Thyroid gland (tissue), 4 donors: ENCODE measurements around the gene DLG2.

Source experiments
- CTCF ChIP-seq, 6 experiments: fragments of 200-600 bp in 3 of 6; fragments of 450-650 bp in 3 of 6; sonication (generic) in 3 of 6; IDR thresholded peaks; one replicate each; pipeline ENCODE4 v1.5.1; 2016 to 2019; ENCODE audit warnings: antibody characterized with exemption in 6 of 6, mild to moderate bottlenecking in 2 of 6, inconsistent platforms in 1 of 6, moderate library complexity in 1 of 6
- POLR2A ChIP-seq, 2 donors: fragments of 450-650 bp; IDR thresholded peaks; one replicate each; pipeline ENCODE4 v1.6.1; 2017; ENCODE audit warnings: antibody characterized with exemption in 2 of 2, mild to moderate bottlenecking in 2 of 2, moderate library complexity in 1 of 2

- no peak for TF ChIP-seq CTCF (IDR thresholded peaks at IDR 0.05)
- TF ChIP-seq POLR2A (IDR thresholded peaks at IDR 0.05), result no peak
These were observed 1100.9 kb downstream of the DLG2 start for GRCh38 chr11:84526250-84526649.
